OCI-LY3 (cell line): ENCODE results near the gene SLC25A21.

Experiments
- H2AFZ ChIP-seq: fragments of 200-600, 300-600 bp; shearing (Covaris generic); 2 replicates; pipeline ENCODE4 v1.6.0; 2014; ENCODE audit warnings: antibody characterized with exemption, low read depth, low read length
- H3K27ac ChIP-seq: fragments of 200-600, 300-600 bp; sonication (generic); 2 replicates; pipeline ENCODE4 v1.5.1; 2014; ENCODE audit warnings: mild to moderate bottlenecking, low read length, moderate library complexity, mixed read lengths
- H3K27me3 ChIP-seq: fragments of 200-600, 300-600 bp; sonication (generic); 2 replicates; pipeline ENCODE4 v1.6.1; 2014; ENCODE audit warnings: low read depth, low read length, mixed read lengths
- H3K36me3 ChIP-seq: fragments of 200-600, 300-600 bp; sonication (generic); replicated peaks from 2 replicates; pipeline ENCODE3; 2014; ENCODE audit warnings: low read depth, low read length, mixed read lengths
- H3K4me1 ChIP-seq: fragments of 300-600, 200-600 bp; sonication (generic); 2 replicates; pipeline ENCODE4 v1.6.1; 2014; ENCODE audit warnings: low read length, mixed read lengths
- H3K4me2 ChIP-seq: fragments of 200-600, 300-600 bp; sonication (generic); 2 replicates; pipeline ENCODE4 v1.6.1; 2014; ENCODE audit warnings: low read length, mixed read lengths
- H3K4me3 ChIP-seq: fragments of 300-600, 200-600 bp; sonication (generic); 2 replicates; pipeline ENCODE4 v1.5.1; 2014; ENCODE audit warnings: antibody characterized with exemption, mild to moderate bottlenecking, low read length, moderate library complexity
- H3K79me2 ChIP-seq: fragments of 300-600, 200-600 bp; shearing (Covaris generic); 2 replicates; pipeline ENCODE4 v1.6.1; 2014; ENCODE audit warnings: mild to moderate bottlenecking, low read length, mixed read lengths
- H3K9ac ChIP-seq: fragments of 300-600, 200-600 bp; shearing (Covaris generic); 2 replicates; pipeline ENCODE4 v1.6.0; 2014; ENCODE audit warnings: mild to moderate bottlenecking, low read length, moderate library complexity
- H3K9me3 ChIP-seq: fragments of 200-600, 300-600 bp; shearing (Covaris generic); 2 replicates; pipeline ENCODE4 v1.6.1; 2014; ENCODE audit warnings: low read length, mixed read lengths; ENCODE audit not compliant: insufficient read depth
- H4K20me1 ChIP-seq: fragments of 200-600, 300-600 bp; sonication (generic); 2 replicates; pipeline ENCODE4 v1.6.1; 2016; ENCODE audit warnings: low read length, mixed read lengths; ENCODE audit not compliant: insufficient read depth
- CTCF ChIP-seq: fragments of 200-600, 300-600 bp; sonication (generic); IDR thresholded peaks from 2 replicates; pipeline ENCODE4 v1.5.1; 2014; ENCODE audit warnings: antibody characterized with exemption, low read length, low read depth
- EZH2phosphoT487 ChIP-seq: fragments of 200-600 bp; shearing (Covaris generic); IDR thresholded peaks from 2 replicates; pipeline ENCODE4 v1.6.1; 2018; ENCODE audit warnings: antibody characterized with exemption, mixed run types, low read depth

SLC25A21 gene

GRCh38 chr14:36658123-36659009 lies 514.0 kb downstream of the SLC25A21 start:
- H3K4me1 ChIP-seq = peaks cover 12% of the 10 kb centered on the region
- no peak overlapping the region for H3K9ac ChIP-seq
- H3K27ac ChIP-seq = no peak overlapping the region
- no peak for TF ChIP-seq EZH2phosphoT487
- no peak for TF ChIP-seq CTCF
- H3K79me2 ChIP-seq = no peaks in the 10 kb centered on the region
- no peaks in the 10 kb centered on the region for H3K36me3 ChIP-seq
- H2AFZ ChIP-seq = no peak overlapping the region
- H4K20me1 ChIP-seq = no peaks in the 10 kb centered on the region
- no peaks in the 10 kb centered on the region for H3K9me3 ChIP-seq
- no peak overlapping the region for H3K4me2 ChIP-seq
- no peak overlapping the region for H3K4me3 ChIP-seq
- H3K27me3 ChIP-seq = no peaks in the 10 kb centered on the region

GRCh38 chr14:36657399-36658122 lies 514.8 kb downstream of the SLC25A21 start:
- no peak overlapping the region for H3K9ac ChIP-seq
- H2AFZ ChIP-seq = no peak overlapping the region
- no peak overlapping the region for H3K4me3 ChIP-seq
- peaks cover 3% of the 10 kb centered on the region; the same call in 1 of the 2 replicates for H3K27me3 ChIP-seq
- no peak overlapping the region for H3K4me2 ChIP-seq
- no peaks in the 10 kb centered on the region for H4K20me1 ChIP-seq
- no peaks in the 10 kb centered on the region for H3K79me2 ChIP-seq
- peaks cover 12% of the 10 kb centered on the region for H3K4me1 ChIP-seq
- TF ChIP-seq CTCF = no peak
- no peak for TF ChIP-seq EZH2phosphoT487
- no peaks in the 10 kb centered on the region for H3K36me3 ChIP-seq
- no peak overlapping the region for H3K27ac ChIP-seq
- H3K9me3 ChIP-seq = no peaks in the 10 kb centered on the region

GRCh38 chr14:36656687-36657398 lies 515.6 kb downstream of the SLC25A21 start:
- H4K20me1 ChIP-seq = no peaks in the 10 kb centered on the region
- no peak overlapping the region for H3K4me2 ChIP-seq
- no peak overlapping the region for H3K27ac ChIP-seq

More at GRCh38 chr14:36656687-36657398, 515.6 kb downstream of the SLC25A21 start:
- Histone ChIP-seq H3K36me3 (no peaks in the 10 kb centered on the region), H3K27me3 (peaks cover 4% of the 10 kb centered on the region; the same call in 1 of the 2 replicates), H3K4me3 (no peak overlapping the region), H3K4me1 (peaks cover 12% of the 10 kb centered on the region), H3K9ac (no peak overlapping the region), H2AFZ (no peak overlapping the region), H3K79me2 (no peaks in the 10 kb centered on the region), H3K9me3 (no peaks in the 10 kb centered on the region)
- no peak for TF ChIP-seq EZH2phosphoT487
- no peak for TF ChIP-seq CTCF
